GM13977 (cell line): ENCODE results near the gene AKR1E2.

Source experiments
- DNase-seq: peaks from one replicate; pipeline ENCODE4 v3.0.0; 2012; ENCODE audit warnings: low spot score
- CTCF ChIP-seq: IDR thresholded peaks from 2 replicates; pipeline ENCODE4 v1.5.1; 2012; ENCODE audit warnings: mild to moderate bottlenecking, control low read depth; ENCODE audit not compliant: insufficient read depth; ENCODE audit errors: extremely low read depth, missing control alignments
- in situ Hi-C: fragments of 300-500 bp; cut with MboI; formaldehyde crosslinking; loops from one replicate; pipeline ENCODE4 v1.12.0; 2022; ENCODE audit warnings: low sequenced_read_pairs, low pct_unique_long_range_greater_than_20kb, mixed read lengths, inconsistent platforms; ENCODE audit not compliant: unreplicated experiment

Gene AKR1E2

GRCh38 chr10:4784667-4785333, 41.2 kb upstream of the AKR1E2 start:
- TF ChIP-seq CTCF, result no peak
- no peak for DNase-seq
- in situ Hi-C loops, result no loop called here

- TF ChIP-seq CTCF, result no peak
- in situ Hi-C loops, result no loop called here
- no peak for DNase-seq
Measured at GRCh38 chr10:4786043-4786839, 39.8 kb upstream of the AKR1E2 start.

DNA sequence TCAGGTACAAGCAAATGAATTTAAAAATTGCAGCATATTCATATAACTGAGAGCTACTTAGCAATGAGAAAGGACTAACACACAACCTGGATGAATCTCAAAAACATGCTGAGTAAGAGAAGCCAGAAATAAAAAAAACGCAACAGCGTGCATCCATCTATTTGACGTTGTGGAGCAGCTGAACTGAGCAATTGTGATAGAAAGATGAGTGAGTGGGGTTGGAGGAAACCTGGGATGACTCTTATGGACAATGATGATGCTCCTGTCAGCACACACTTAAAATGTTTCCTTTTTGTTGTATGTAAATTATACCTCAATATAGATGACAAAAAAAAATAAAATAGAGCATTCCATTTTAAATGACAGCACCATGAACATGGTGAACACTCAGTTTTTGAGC, 36.0 kb upstream of the AKR1E2 start:
- in situ Hi-C loops, result no loop called here
- no peak for DNase-seq
- TF ChIP-seq CTCF, result no peak

- DNase-seq, result no peak
- no peak for TF ChIP-seq CTCF
- in situ Hi-C loops, result no loop called here
Measured at GRCh38 chr10:4790922-4791321, 35.1 kb upstream of the AKR1E2 start.

DNA sequence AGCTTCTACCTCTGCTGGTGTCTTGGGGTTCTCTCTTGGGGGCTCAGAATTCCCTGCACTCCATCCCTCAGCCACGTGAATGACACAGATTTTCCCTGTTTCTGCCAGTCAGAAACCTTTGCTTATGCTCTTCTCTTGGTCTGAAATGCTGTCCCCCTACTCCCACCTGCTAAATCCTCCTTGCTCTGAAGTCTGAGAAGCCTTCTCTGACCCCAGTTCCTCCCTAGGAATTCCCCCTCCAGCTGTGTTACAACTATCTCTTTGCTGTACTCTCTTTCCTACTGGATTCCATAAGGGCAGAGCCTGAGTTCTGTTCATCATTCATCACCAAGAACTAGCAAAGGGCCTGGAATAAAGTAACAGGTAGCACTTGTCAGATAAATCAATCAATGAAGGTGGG, 33.6 kb upstream of the AKR1E2 start:
- DNase-seq, result no peak
- no peak for TF ChIP-seq CTCF
- in situ Hi-C loops, result no loop called here

GRCh38 chr10:4801405-4801804, 24.6 kb upstream of the AKR1E2 start:
- in situ Hi-C loops, result no loop called here
- DNase-seq, result no peak
- no peak for TF ChIP-seq CTCF
